Type B pancreatic cell (in vitro differentiated cells): ENCODE measurements around the gene KPNA6. TPM values are rescaled to one million over a fixed set of nuclear protein-coding genes. Genes with fewer than 3 reads are reported as not detected.

Experiments used
- DNase-seq: peaks from one replicate; pipeline ENCODE4 v3.0.0; 2021; ENCODE audit warnings: mixed read lengths; ENCODE audit not compliant: unreplicated experiment; ENCODE audit errors: extremely low spot score
- H3K27ac Mint-ChIP-seq: 2 replicates; pipeline ENCODE4 v1.8.0; 2021; ENCODE audit warnings: mild to moderate bottlenecking, mixed read lengths
- H3K27me3 Mint-ChIP-seq: 2 replicates; pipeline ENCODE4 v1.8.0; 2021; ENCODE audit warnings: mixed read lengths
- H3K36me3 Mint-ChIP-seq: 2 replicates; pipeline ENCODE4 v1.8.0; 2021; ENCODE audit warnings: mixed read lengths
- H3K4me1 Mint-ChIP-seq: one replicate; pipeline ENCODE4 v1.8.0; 2021; ENCODE audit warnings: mixed read lengths; ENCODE audit not compliant: unreplicated experiment
- H3K4me3 Mint-ChIP-seq: 2 replicates; pipeline ENCODE4 v1.8.0; 2021; ENCODE audit warnings: mild to moderate bottlenecking, mixed read lengths
- H3K9me3 Mint-ChIP-seq: 2 replicates; pipeline ENCODE4 v1.8.0; 2021; ENCODE audit warnings: mixed read lengths
- total RNA-seq: library from RNA; stranded (reverse); gene quantifications from 2 replicates; pipeline ENCODE4 v1.2.1, GENCODE V29; 2021; ENCODE audit warnings: low replicate concordance
- TF ChIP-seq, protein P1 (sequence below): fragments of 200-600 bp; sonication (generic); conservative IDR thresholded peaks from 2 replicates; pipeline ENCODE4 v1.5.0; 2021; ENCODE audit warnings: antibody characterized with exemption, mild to moderate bottlenecking

Gene KPNA6
- total RNA-seq, 1 donor from 2014 or later: 76.2 TPM

DNA sequence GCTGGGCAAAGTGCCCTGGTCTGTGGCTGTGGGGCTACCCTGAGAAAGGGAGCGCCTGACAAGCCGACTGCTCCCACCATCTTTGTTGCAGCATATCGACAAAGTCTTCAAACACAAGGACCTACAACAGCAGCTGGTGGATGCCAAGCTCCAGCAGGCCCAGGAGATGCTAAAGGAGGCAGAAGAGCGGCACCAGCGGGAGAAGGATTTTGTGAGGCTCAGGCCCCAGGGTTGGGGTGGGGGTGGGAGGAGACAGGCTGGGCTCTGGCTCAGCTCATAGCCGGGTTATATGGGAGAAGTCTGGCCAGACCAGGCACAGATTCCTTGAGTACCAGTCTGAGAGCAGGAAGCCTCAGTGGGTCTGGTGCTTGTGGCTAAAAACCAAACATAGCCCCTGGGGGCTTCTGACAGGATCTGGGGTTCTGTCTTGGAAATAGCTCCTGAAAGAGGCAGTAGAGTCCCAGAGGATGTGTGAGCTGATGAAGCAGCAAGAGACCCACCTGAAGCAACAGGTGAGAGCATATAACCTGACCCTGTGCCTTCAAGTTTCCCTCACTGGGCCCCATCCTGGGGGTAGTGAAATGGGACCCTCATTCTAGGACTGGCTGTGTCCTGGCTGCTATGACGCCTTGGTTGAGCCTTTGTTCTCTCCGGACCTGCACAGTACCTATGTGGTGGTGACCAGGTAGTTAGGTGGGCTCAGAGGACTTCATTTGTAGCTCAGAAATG lies 84.5 kb downstream of the KPNA6 start:
- Mint-ChIP-seq H3K27me3 (no peaks in the 10 kb centered on the region), H3K4me3 (no peak overlapping the region), H3K36me3 (peaks cover 31% of the 10 kb centered on the region), H3K9me3 (no peaks in the 10 kb centered on the region), H3K27ac (no peak overlapping the region), H3K4me1 (peaks cover 2% of the 10 kb centered on the region)
- no peak for DNase-seq
- TF ChIP-seq, protein P1, sequence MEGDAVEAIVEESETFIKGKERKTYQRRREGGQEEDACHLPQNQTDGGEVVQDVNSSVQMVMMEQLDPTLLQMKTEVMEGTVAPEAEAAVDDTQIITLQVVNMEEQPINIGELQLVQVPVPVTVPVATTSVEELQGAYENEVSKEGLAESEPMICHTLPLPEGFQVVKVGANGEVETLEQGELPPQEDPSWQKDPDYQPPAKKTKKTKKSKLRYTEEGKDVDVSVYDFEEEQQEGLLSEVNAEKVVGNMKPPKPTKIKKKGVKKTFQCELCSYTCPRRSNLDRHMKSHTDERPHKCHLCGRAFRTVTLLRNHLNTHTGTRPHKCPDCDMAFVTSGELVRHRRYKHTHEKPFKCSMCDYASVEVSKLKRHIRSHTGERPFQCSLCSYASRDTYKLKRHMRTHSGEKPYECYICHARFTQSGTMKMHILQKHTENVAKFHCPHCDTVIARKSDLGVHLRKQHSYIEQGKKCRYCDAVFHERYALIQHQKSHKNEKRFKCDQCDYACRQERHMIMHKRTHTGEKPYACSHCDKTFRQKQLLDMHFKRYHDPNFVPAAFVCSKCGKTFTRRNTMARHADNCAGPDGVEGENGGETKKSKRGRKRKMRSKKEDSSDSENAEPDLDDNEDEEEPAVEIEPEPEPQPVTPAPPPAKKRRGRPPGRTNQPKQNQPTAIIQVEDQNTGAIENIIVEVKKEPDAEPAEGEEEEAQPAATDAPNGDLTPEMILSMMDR: no peak

DNA sequence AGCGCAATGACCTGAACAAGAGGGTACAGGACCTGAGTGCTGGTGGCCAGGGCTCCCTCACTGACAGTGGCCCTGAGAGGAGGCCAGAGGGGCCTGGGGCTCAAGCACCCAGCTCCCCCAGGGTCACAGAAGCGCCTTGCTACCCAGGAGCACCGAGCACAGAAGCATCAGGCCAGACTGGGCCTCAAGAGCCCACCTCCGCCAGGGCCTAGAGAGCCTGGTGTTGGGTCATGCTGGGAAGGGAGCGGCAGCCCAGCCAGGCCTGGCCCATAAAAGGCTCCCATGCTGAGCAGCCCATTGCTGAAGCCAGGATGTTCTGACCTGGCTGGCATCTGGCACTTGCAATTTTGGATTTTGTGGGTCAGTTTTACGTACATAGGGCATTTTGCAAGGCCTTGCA lies 87.1 kb downstream of the KPNA6 start:
- H3K9me3 Mint-ChIP-seq: no peaks in the 10 kb centered on the region
- peaks cover 29% of the 10 kb centered on the region for H3K36me3 Mint-ChIP-seq
- H3K27me3 Mint-ChIP-seq: no peaks in the 10 kb centered on the region
- no peak overlapping the region for H3K4me3 Mint-ChIP-seq
- DNase-seq: no peak
- H3K27ac Mint-ChIP-seq: no peak overlapping the region
- TF ChIP-seq, protein P1: no peak
- H3K4me1 Mint-ChIP-seq: peaks cover 13% of the 10 kb centered on the region

DNA sequence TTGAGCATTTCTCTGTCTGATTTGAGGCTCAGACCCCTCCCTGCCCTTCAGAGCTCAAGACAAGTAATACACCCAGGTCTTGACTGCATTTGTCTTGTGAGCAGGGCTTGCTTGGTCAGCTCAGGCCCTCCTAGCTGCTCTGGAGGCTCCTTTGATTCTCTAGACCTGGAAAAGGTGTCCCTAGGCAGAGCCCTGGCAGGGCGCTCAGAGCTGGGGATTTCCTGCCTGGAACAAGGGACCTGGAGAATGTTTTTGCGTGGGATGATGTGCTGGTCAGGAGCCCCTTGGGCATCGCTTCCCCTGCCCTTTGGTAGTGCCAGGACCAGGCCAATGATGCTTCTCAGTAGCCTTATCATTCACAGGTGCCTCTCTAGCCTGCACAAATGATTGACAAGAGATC lies 87.7 kb downstream of the KPNA6 start:
- H3K36me3 Mint-ChIP-seq: peaks cover 26% of the 10 kb centered on the region
- H3K4me1 Mint-ChIP-seq: peaks cover 17% of the 10 kb centered on the region
- H3K4me3 Mint-ChIP-seq: no peak overlapping the region
- no peaks in the 10 kb centered on the region for H3K9me3 Mint-ChIP-seq
- TF ChIP-seq, protein P1: no peak
- H3K27ac Mint-ChIP-seq: no peak overlapping the region
- no peaks in the 10 kb centered on the region for H3K27me3 Mint-ChIP-seq
- DNase-seq: no peak

DNA sequence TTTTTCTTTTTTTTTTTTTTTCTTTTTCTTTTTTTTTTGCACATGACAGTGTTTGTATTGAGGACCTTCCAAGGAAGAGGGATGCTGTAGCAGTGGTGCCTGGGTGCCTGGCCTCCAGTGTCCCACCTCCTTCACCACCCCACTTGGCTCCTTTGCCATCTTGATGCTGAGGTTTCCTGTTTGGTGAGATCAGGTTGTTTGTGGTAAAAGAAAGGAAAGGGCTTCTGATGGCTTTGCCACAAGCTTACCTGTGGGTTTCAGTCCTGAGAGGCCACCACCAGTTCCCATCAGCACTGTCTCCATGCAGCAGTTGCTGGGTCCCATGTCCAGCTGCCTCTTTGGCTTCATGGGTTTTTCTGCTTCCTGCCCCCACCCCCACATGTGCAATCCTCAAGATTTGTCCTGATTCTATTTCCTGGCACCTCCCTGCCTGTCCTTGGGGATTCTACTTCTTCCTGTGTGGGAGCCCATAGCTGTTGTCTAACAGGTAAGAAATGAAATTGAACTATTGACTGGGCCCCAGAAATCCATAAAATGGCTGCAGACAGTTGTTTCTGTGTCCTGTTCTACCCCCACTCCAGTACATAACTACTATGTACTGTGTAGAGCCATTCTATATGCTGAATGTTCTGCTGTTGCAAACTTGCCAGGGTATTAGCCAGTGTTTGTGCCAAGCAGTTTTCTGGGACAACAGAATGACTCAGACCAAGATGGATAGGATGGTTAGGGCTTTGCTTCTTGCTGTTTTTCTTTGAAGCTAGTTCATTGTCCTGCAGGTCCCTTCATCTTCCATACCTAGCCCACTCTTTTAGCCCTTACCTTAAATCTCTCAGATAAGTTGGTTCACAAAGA lies 88.3 kb downstream of the KPNA6 start:
- peak overlapping the region; percentile 23 for H3K27ac Mint-ChIP-seq
- H3K36me3 Mint-ChIP-seq: peaks cover 25% of the 10 kb centered on the region
- peaks cover 17% of the 10 kb centered on the region for H3K4me1 Mint-ChIP-seq
- H3K27me3 Mint-ChIP-seq: no peaks in the 10 kb centered on the region
- TF ChIP-seq, protein P1: no peak
- no peak for DNase-seq
- H3K4me3 Mint-ChIP-seq: no peak overlapping the region
- no peaks in the 10 kb centered on the region for H3K9me3 Mint-ChIP-seq

DNA sequence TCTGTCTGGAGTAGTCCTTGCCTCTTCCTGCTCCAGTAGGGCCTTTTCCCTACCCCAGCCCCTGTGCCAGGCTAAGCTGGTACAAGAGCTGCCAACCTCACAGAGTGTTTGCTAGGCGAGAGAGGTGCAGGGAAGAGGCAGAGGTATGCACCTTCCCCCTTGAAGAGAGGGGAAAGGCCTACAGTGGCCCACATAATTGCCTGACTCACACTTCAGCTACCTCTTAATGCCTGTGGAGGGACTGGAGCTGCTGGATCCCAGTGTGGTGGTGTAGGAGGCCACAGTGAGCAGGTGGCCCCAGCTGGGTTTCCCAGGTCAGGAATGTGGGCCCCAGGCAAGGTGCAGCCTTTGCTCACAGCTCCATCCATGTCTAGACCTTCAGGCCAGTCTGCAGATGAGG lies 89.2 kb downstream of the KPNA6 start:
- no peaks in the 10 kb centered on the region for H3K27me3 Mint-ChIP-seq
- H3K9me3 Mint-ChIP-seq: no peaks in the 10 kb centered on the region
- H3K36me3 Mint-ChIP-seq: peaks cover 16% of the 10 kb centered on the region
- H3K27ac Mint-ChIP-seq: peak overlapping the region; percentile 23
- no peak for DNase-seq
- TF ChIP-seq, protein P1: no peak
- H3K4me1 Mint-ChIP-seq: peaks cover 25% of the 10 kb centered on the region
- no peak overlapping the region for H3K4me3 Mint-ChIP-seq
